ENCODE measurements around the gene ALOX5AP. TPM values are rescaled to one million over a fixed set of nuclear protein-coding genes. Genes with fewer than 3 reads are reported as not detected.

ALOX5AP gene
- total and polyA plus RNA-seq, 10 of the 15 experiments (the other 5 are each of a cell fraction or from before 2014, with no cell fraction given), result 45.9 to 426 (median 109) TPM

DNA sequence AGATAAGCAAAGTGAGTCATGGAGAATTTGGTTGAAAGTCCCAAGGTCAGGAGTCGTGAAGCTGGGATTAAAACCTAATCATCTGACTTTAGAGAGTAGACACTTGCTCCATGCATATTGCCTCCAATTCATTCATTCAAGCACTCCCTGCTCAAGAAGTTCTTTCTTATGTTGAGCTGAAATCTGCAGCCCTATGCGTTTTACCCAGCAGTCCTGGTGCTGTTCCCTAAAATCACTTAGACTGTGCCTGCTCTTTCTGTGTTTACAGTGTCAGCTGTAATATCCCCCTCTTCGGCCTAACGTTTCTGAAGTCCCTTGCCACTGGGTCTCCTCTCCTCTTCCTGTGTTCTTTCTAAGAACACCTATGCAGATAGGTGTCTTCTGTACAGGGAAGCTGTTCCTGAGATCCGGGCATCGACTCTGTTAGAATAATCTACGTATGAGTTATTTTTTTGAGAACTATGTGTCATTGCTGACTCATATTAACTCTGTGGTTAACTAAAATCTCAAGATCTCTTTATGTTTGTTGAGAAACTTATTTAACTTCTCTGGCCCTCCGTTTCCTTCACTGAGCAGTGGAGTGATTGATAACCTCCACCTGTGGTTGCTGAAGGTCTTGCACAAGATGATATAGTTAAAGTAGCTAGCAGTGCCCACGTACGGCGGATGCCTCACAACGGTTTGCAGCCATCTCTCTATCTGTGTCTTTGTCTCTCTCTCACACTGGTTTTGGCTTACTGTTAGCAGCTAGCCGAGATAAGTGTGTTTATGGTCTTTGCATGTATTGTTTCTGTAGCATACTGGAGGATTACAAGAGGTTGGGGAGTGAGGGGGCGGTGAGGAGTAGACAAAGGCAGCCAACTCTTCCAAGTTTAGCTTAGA, 4.7 kb downstream of the ALOX5AP start (continued):
- TF ChIP-seq EZH2 (IDR thresholded peaks at IDR 0.05; ENCODE audit: borderline replicate concordance, control insufficient read depth, low read depth, low read length) (no peak), EED (IDR thresholded peaks at IDR 0.05; ENCODE audit: low read depth) (peak; percentile 37), JUND (IDR thresholded peaks at IDR 0.05; ENCODE audit: low read depth, low read length) (no peak), BCL11A (IDR thresholded peaks at IDR 0.05; ENCODE audit: low read depth, low read length) (no peak; the same call in 1 of the 2 replicates), NR2F1 (conservative IDR thresholded peaks at IDR 0.05) (peak; percentile 55), ETV6 (conservative IDR thresholded peaks at IDR 0.05 in 1 of 2, IDR thresholded peaks at IDR 0.05 in 1 of 2; ENCODE audit: borderline replicate concordance in 1 of 2, low read depth in 1 of 2) (peak in 1 of 2 experiments; percentile 42; a peak in 1 of 4 replicates), MXI1 (IDR thresholded peaks at IDR 0.05; ENCODE audit: low read depth, low read length) (no peak), RAD51 (IDR thresholded peaks at IDR 0.05) (no peak), RAD21 (IDR thresholded peaks at IDR 0.05; ENCODE audit: insufficient read depth, low read depth, low read length) (peak; percentile 32; the same call in 1 of the 2 replicates), CBFB (IDR thresholded peaks at IDR 0.05; ENCODE audit: low read depth) (peak; percentile 79; the same call in 1 of the 2 replicates), KLF5 (IDR thresholded peaks at IDR 0.05; ENCODE audit: partially characterized antibody) (no peak), ZZZ3 (IDR thresholded peaks at IDR 0.05; ENCODE audit: control insufficient read depth, insufficient read length, low read depth) (no peak), SMC3 (IDR thresholded peaks at IDR 0.05; ENCODE audit: borderline replicate concordance, low read length) (no peak), KDM1A (IDR thresholded peaks at IDR 0.05; ENCODE audit: borderline replicate concordance) (no peak), SUPT20H (IDR thresholded peaks at IDR 0.05; ENCODE audit: borderline replicate concordance, control insufficient read depth, low read depth, low read length) (no peak), ZBED1 (IDR thresholded peaks at IDR 0.05; ENCODE audit: borderline replicate concordance) (no peak; the same call in 1 of the 2 replicates), SPI1 (IDR thresholded peaks at IDR 0.05; ENCODE audit: borderline replicate concordance, insufficient read depth, low read depth, low read length) (no peak), FOXK2 (IDR thresholded peaks at IDR 0.05) (no peak), POLR2A (IDR thresholded peaks at IDR 0.05; ENCODE audit: low read depth, low read length) (no peak), CHD4 (IDR thresholded peaks at IDR 0.05) (no peak)
- TF ChIP-seq, protein P1, sequence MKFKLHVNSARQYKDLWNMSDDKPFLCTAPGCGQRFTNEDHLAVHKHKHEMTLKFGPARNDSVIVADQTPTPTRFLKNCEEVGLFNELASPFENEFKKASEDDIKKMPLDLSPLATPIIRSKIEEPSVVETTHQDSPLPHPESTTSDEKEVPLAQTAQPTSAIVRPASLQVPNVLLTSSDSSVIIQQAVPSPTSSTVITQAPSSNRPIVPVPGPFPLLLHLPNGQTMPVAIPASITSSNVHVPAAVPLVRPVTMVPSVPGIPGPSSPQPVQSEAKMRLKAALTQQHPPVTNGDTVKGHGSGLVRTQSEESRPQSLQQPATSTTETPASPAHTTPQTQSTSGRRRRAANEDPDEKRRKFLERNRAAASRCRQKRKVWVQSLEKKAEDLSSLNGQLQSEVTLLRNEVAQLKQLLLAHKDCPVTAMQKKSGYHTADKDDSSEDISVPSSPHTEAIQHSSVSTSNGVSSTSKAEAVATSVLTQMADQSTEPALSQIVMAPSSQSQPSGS (IDR thresholded peaks at IDR 0.05; ENCODE audit: low read length), result peak; percentile 91
- TF ChIP-seq, protein P2, sequence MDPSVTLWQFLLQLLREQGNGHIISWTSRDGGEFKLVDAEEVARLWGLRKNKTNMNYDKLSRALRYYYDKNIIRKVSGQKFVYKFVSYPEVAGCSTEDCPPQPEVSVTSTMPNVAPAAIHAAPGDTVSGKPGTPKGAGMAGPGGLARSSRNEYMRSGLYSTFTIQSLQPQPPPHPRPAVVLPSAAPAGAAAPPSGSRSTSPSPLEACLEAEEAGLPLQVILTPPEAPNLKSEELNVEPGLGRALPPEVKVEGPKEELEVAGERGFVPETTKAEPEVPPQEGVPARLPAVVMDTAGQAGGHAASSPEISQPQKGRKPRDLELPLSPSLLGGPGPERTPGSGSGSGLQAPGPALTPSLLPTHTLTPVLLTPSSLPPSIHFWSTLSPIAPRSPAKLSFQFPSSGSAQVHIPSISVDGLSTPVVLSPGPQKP (IDR thresholded peaks at IDR 0.05; ENCODE audit: low read depth, low read length), result no peak
- TF ChIP-seq, protein P3, sequence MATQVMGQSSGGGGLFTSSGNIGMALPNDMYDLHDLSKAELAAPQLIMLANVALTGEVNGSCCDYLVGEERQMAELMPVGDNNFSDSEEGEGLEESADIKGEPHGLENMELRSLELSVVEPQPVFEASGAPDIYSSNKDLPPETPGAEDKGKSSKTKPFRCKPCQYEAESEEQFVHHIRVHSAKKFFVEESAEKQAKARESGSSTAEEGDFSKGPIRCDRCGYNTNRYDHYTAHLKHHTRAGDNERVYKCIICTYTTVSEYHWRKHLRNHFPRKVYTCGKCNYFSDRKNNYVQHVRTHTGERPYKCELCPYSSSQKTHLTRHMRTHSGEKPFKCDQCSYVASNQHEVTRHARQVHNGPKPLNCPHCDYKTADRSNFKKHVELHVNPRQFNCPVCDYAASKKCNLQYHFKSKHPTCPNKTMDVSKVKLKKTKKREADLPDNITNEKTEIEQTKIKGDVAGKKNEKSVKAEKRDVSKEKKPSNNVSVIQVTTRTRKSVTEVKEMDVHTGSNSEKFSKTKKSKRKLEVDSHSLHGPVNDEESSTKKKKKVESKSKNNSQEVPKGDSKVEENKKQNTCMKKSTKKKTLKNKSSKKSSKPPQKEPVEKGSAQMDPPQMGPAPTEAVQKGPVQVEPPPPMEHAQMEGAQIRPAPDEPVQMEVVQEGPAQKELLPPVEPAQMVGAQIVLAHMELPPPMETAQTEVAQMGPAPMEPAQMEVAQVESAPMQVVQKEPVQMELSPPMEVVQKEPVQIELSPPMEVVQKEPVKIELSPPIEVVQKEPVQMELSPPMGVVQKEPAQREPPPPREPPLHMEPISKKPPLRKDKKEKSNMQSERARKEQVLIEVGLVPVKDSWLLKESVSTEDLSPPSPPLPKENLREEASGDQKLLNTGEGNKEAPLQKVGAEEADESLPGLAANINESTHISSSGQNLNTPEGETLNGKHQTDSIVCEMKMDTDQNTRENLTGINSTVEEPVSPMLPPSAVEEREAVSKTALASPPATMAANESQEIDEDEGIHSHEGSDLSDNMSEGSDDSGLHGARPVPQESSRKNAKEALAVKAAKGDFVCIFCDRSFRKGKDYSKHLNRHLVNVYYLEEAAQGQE (IDR thresholded peaks at IDR 0.05; ENCODE audit: low read depth, low read length), result no peak
- TF ChIP-seq, protein P4, sequence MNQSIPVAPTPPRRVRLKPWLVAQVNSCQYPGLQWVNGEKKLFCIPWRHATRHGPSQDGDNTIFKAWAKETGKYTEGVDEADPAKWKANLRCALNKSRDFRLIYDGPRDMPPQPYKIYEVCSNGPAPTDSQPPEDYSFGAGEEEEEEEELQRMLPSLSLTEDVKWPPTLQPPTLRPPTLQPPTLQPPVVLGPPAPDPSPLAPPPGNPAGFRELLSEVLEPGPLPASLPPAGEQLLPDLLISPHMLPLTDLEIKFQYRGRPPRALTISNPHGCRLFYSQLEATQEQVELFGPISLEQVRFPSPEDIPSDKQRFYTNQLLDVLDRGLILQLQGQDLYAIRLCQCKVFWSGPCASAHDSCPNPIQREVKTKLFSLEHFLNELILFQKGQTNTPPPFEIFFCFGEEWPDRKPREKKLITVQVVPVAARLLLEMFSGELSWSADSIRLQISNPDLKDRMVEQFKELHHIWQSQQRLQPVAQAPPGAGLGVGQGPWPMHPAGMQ (IDR thresholded peaks at IDR 0.05; ENCODE audit: borderline replicate concordance), result no peak

All from GM12878 (cell line).